Erythroblast (primary cell): ENCODE data around the gene GAPT.

Experiments
- DNase-seq, 2 experiments: peaks; one replicate each; lab custom pipeline; 2025; lab: John Stamatoyannopoulos, UW
- GATA1 ChIP-seq: IDR thresholded peaks from 2 replicates; pipeline ENCODE4 v1.6.1; 2011; ENCODE audit warnings: low read depth, mild to moderate bottlenecking, control low read depth, low read length, moderate library complexity
- POLR2A ChIP-seq: IDR thresholded peaks from 2 replicates; pipeline ENCODE4 v1.6.1; 2011; ENCODE audit warnings: mild to moderate bottlenecking, low read length

The GAPT gene

GRCh38 chr5:58545912-58546311, 54.7 kb downstream of the GAPT start:
- TF ChIP-seq GATA1 (no peak), POLR2A (no peak)
- no peak for DNase-seq
